SK-N-SH (cell line): ENCODE measurements around the gene KIF12. TPM values are rescaled to one million over a fixed set of nuclear protein-coding genes. Genes with fewer than 3 reads are reported as not detected.

Source experiments
- CTCF ChIA-PET: fragments of 300-600, 350-600 bp; formaldehyde crosslinking; extraction: SDS; loops from one replicate; lab custom pipeline; 2021; lab: Yijun Ruan, JAX
- POLR2A ChIA-PET: fragments of 350-600 bp; sonication (Branson Sonifier 250); formaldehyde crosslinking; extraction: SDS; loops from one replicate; lab custom pipeline; 2020; ENCODE audit warnings: antibody characterized with exemption, inconsistent platforms; lab: Yijun Ruan, JAX
- DNase-seq: peaks from one replicate; pipeline ENCODE4 v3.0.0; 2012
- H2AFZ ChIP-seq: fragments of 200-600 bp; sonication (generic); 2 replicates; pipeline ENCODE4 v1.8.1; 2016; ENCODE audit warnings: antibody characterized with exemption, mild to moderate bottlenecking, low read depth
- H3F3A ChIP-seq: fragments of 200-600 bp; sonication (generic); replicated peaks from 2 replicates; pipeline ENCODE3; 2016; ENCODE audit warnings: antibody characterized with exemption, mild to moderate bottlenecking; ENCODE audit not compliant: insufficient read depth
- H3K27ac ChIP-seq, 2 experiments: fragments of 200-500 bp in 1 of 2; fragments of 200-600 bp in 1 of 2; sonication (Bioruptor generic) in 1 of 2; sonication (generic), shearing (Covaris generic) in 1 of 2; 2 replicates each; pipeline versions ENCODE4 v1.5.1 to v1.6.1; 2014 to 2016; ENCODE audit warnings: low read depth in 2 of 2, inconsistent platforms in 1 of 2, low read length in 1 of 2, mild to moderate bottlenecking in 1 of 2, mixed read lengths in 1 of 2
- H3K27me3 ChIP-seq: fragments of 200-600 bp; sonication (generic), shearing (Covaris generic); 2 replicates; pipeline ENCODE4 v1.6.1; 2016; ENCODE audit warnings: mixed run types; ENCODE audit not compliant: insufficient read depth
- H3K36me3 ChIP-seq, 2 experiments: fragments of 200-500 bp in 1 of 2; fragments of 200-600 bp in 1 of 2; sonication (Bioruptor generic) in 1 of 2; sonication (generic) in 1 of 2; replicated peaks in 1 of 2; 2 replicates each; pipeline versions ENCODE3 to v1.5.1; 2014 to 2016; ENCODE audit warnings: low read length in 1 of 2, mild to moderate bottlenecking in 1 of 2; ENCODE audit not compliant: insufficient read depth in 2 of 2, control insufficient read depth in 1 of 2
- H3K4me1 ChIP-seq, 2 experiments: fragments of 200-500 bp in 1 of 2; fragments of 200-600 bp in 1 of 2; sonication (Bioruptor generic) in 1 of 2; sonication (generic), shearing (Covaris generic) in 1 of 2; 2 replicates each; pipeline versions ENCODE4 v1.5.1 to v1.6.1; 2014 to 2016; ENCODE audit warnings: low read depth in 1 of 2, low read length in 1 of 2, mixed run types in 1 of 2; ENCODE audit not compliant: insufficient read depth in 2 of 2, control insufficient read depth in 1 of 2
- H3K4me2 ChIP-seq: fragments of 200-600 bp; sonication (generic), shearing (Covaris generic); 2 replicates; pipeline ENCODE4 v1.6.1; 2017; ENCODE audit warnings: mixed run types
- H3K4me3 ChIP-seq, 2 experiments: fragments of 200-500 bp in 1 of 2; fragments of 200-600 bp in 1 of 2; sonication (Bioruptor generic) in 1 of 2; sonication (generic), shearing (Covaris generic) in 1 of 2; 2 replicates each; pipeline versions ENCODE4 v1.5.1 to v1.8.1; 2014 to 2016; ENCODE audit warnings: low read depth in 2 of 2, inconsistent platforms in 1 of 2, low read length in 1 of 2, mild to moderate bottlenecking in 1 of 2, mixed read lengths in 1 of 2, moderate library complexity in 1 of 2
- H3K79me2 ChIP-seq: fragments of 200-600 bp; sonication (generic); 2 replicates; pipeline ENCODE4 v1.8.1; 2017; ENCODE audit warnings: mild to moderate bottlenecking; ENCODE audit not compliant: insufficient read depth
- H3K9ac ChIP-seq: fragments of 200-600 bp; sonication (generic); 2 replicates; pipeline ENCODE4 v1.6.1; 2017; ENCODE audit warnings: mixed run types
- H3K9me2 ChIP-seq: fragments of 200-600 bp; sonication (generic); 2 replicates; pipeline ENCODE4 v1.6.1; 2017; ENCODE audit warnings: mixed run types
- H3K9me3 ChIP-seq: fragments of 200-600 bp; sonication (generic); 2 replicates; pipeline ENCODE4 v1.6.1; 2017; ENCODE audit warnings: mixed run types, mild to moderate bottlenecking, moderate library complexity
- H4K20me1 ChIP-seq: fragments of 200-600 bp; sonication (generic); 2 replicates; pipeline ENCODE4 v1.6.1; 2017; ENCODE audit warnings: mild to moderate bottlenecking, mixed run types; ENCODE audit not compliant: insufficient read depth
- CHD2 ChIP-seq: fragments of 150-350 bp; IDR thresholded peaks from 2 replicates; pipeline ENCODE4 v1.6.1; 2018; ENCODE audit warnings: low read length; ENCODE audit not compliant: partially characterized antibody
- ELF1 ChIP-seq: IDR thresholded peaks from 2 replicates; pipeline ENCODE4 v1.4.0; 2012
- EP300 ChIP-seq, 2 experiments: IDR thresholded peaks; 2 replicates each; pipeline versions ENCODE4 v1.4.0 to v1.6.1; 2012; ENCODE audit warnings: borderline replicate concordance in 1 of 2, low read depth in 1 of 2, low read length in 1 of 2
- EZH2phosphoT487 ChIP-seq: fragments of 200-600 bp; sonication (generic); IDR thresholded peaks from 2 replicates; pipeline ENCODE4 v1.6.1; 2017; ENCODE audit warnings: low read depth, mixed run types, mild to moderate bottlenecking, antibody characterized with exemption, moderate library complexity, borderline replicate concordance
- FOSL2 ChIP-seq: IDR thresholded peaks from 2 replicates; pipeline ENCODE4 v1.4.0; 2012; ENCODE audit warnings: low read depth, mild to moderate bottlenecking, moderate library complexity, borderline replicate concordance
- GABPA ChIP-seq: IDR thresholded peaks from 2 replicates; pipeline ENCODE4 v1.4.0; 2012; ENCODE audit warnings: low read depth, mild to moderate bottlenecking
- GATA2 ChIP-seq: sonication (generic); formaldehyde crosslinking; IDR thresholded peaks from 2 replicates; pipeline ENCODE4 v1.5.0; 2020; ENCODE audit warnings: mild to moderate bottlenecking, missing genetic modification reagents
- IRF3 ChIP-seq: fragments of 150-350 bp; IDR thresholded peaks from 2 replicates; pipeline ENCODE4 v1.6.1; 2016; ENCODE audit warnings: mild to moderate bottlenecking, low read depth, low read length
- MAX ChIP-seq: IDR thresholded peaks from 2 replicates; pipeline ENCODE4 v1.4.0; 2012; ENCODE audit warnings: low read depth
- NFIC ChIP-seq: IDR thresholded peaks from 2 replicates; pipeline ENCODE4 v1.4.0; 2012; ENCODE audit warnings: borderline replicate concordance
- NRF1 ChIP-seq: IDR thresholded peaks from 2 replicates; pipeline ENCODE4 v1.6.1; 2012; ENCODE audit warnings: low read depth, mild to moderate bottlenecking, low read length
- RCOR1 ChIP-seq: fragments of 150-350 bp; IDR thresholded peaks from 2 replicates; pipeline ENCODE4 v1.6.1; 2017; ENCODE audit warnings: antibody characterized with exemption, low read length
- RFX5 ChIP-seq: IDR thresholded peaks from 2 replicates; pipeline ENCODE4 v1.6.1; 2012; ENCODE audit warnings: mild to moderate bottlenecking, improper control_type of control experiment, low read length
- SIN3A ChIP-seq: IDR thresholded peaks from 2 replicates; pipeline ENCODE4 v1.6.1; 2012; ENCODE audit warnings: low read depth, mild to moderate bottlenecking, low read length, moderate library complexity, borderline replicate concordance
- TEAD4 ChIP-seq: IDR thresholded peaks from 2 replicates; pipeline ENCODE4 v1.4.0; 2012; ENCODE audit warnings: mild to moderate bottlenecking, borderline replicate concordance; ENCODE audit not compliant: insufficient read depth
- USF1 ChIP-seq: IDR thresholded peaks from 2 replicates; pipeline ENCODE4 v1.4.0; 2012; ENCODE audit warnings: low read depth, borderline replicate concordance
- YY1 ChIP-seq: IDR thresholded peaks from 2 replicates; pipeline ENCODE4 v1.4.0; 2012; ENCODE audit warnings: low read depth, mild to moderate bottlenecking
- WGBS: methylation state at CpG from one replicate; pipeline ENCODE4 v1.1.6; 2017; ENCODE audit warnings: low lambda C conversion rate; 5-methylcytosine and 5-hydroxymethylcytosine counted together
- polyA plus RNA-seq, 3 experiments: library from polyadenylated mRNA; depleted of rRNA; stranded (reverse); fragments of >200 nt; gene quantifications; 2 replicates each; pipeline ENCODE4 v1.2.3, GENCODE V29; 2012
- TF ChIP-seq, protein P1 (sequence below): IDR thresholded peaks from 2 replicates; pipeline ENCODE4 v1.6.1; 2012; ENCODE audit warnings: mild to moderate bottlenecking, low read depth, low read length, moderate library complexity
- TF ChIP-seq, protein P2 (sequence below): IDR thresholded peaks from 2 replicates; pipeline ENCODE4 v1.4.0; 2012; ENCODE audit warnings: low read depth, borderline replicate concordance

Gene KIF12
- polyA plus RNA-seq, 1 of the 3 experiments (the other 2 are of a cell fraction), result 0.35 TPM

DNA sequence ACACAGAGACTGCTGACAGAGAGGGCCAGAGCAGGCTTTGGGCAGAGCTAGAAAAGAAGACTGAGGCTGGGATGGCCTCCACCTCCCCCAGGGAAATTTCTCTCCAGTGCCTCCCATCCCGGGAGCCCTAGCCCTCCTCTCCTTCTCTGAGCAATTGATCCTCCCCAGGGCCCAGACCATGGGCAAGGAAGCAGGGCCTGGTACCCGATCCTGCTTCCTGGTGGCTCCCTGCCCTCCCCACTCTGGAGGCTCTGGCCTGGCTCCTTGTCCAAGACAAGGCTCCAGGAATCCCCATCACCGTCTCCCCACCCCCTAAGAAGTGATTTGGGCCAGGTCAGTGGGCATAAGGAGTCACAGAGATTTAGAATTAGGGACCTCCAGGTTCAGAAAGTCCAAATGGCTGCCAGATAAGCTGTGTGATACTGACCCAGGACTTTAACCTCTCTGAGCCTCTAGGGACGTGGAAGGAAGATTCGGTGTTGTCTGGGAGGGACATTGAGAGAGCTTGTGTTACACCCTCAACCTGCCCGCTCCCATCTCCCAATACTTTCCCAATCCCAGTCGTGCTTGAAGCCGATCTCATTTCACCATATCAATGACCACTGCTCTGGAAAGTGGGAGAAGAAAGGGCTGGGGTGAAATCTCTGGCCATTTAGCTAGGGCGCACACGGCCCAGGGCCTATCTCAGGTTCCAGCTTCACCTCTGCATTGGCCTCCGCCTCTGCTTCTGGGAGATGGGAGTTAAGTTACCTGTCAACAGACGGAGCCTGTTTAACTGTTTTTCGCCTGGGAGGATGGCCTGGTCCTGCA is 25.8 kb upstream of the KIF12 start:
- Histone ChIP-seq H3K9ac (no peak overlapping the region), H3K9me3 (no peaks in the 10 kb centered on the region), H3K36me3 (no peaks in the 10 kb centered on the region), H3K79me2 (no peaks in the 10 kb centered on the region), H3F3A (no peaks in the 10 kb centered on the region), H2AFZ (no peak overlapping the region), H3K9me2 (no peaks in the 10 kb centered on the region), H3K4me1 (no peaks in the 10 kb centered on the region; a peak in 1 of 4 replicates), H3K27me3 (peaks cover 12% of the 10 kb centered on the region; the same call in 1 of the 2 replicates), H4K20me1 (no peaks in the 10 kb centered on the region), H3K4me2 (no peak overlapping the region), H3K4me3 (no peak overlapping the region), H3K27ac (no peak overlapping the region)
- WGBS, result 77% methylated on average over 13 of the region's 13 CpGs
- TF ChIP-seq CHD2 (no peak), MAX (no peak), IRF3 (no peak), NRF1 (no peak), YY1 (no peak), EP300 (IDR thresholded peaks at IDR 0.05; ENCODE audit: borderline replicate concordance in 1 of 2, low read depth in 1 of 2, low read length in 1 of 2) (no peak)
- POLR2A ChIA-PET, result no interaction called here
- no peak for DNase-seq
- CTCF ChIA-PET, result interaction anchor here (0.8 to 4.8 kb wide), 3 partner anchors 18 to 166 kb away, joined by 4 to 28 read pairs (median 5); no protein-coding TSS in a partner anchor

DNA sequence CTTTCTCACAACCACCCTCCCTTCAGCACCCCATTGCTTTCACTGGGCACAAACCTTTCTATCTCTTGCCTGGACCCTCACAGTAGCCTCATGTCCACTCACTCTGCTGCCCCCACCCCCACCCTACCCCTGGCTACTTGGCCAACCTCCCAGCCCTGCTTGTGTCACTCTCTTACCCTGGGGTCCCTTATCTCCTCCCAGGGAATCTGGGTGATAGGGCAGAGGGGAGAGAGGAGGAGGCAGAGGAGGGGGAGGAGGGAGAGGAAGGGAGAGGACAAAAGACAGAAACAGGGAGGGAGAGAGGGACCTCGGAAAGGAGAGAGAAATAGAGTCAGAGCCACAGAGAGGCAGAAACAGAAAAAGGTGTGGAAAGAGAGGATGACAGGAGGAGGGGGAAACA is 25.0 kb upstream of the KIF12 start:
- WGBS, result 48% methylated on average over 1 of the region's 1 CpG
- Histone ChIP-seq H3K9me2 (no peaks in the 10 kb centered on the region), H3K27me3 (peaks cover 6% of the 10 kb centered on the region; the same call in 1 of the 2 replicates), H3K9me3 (no peaks in the 10 kb centered on the region), H3K27ac (no peak overlapping the region), H3K36me3 (no peaks in the 10 kb centered on the region), H3K79me2 (no peaks in the 10 kb centered on the region), H3F3A (no peaks in the 10 kb centered on the region), H3K4me1 (no peaks in the 10 kb centered on the region; a peak in 1 of 4 replicates), H3K4me2 (no peak overlapping the region), H3K9ac (no peak overlapping the region), H3K4me3 (no peak overlapping the region), H4K20me1 (no peaks in the 10 kb centered on the region), H2AFZ (no peak overlapping the region)
- POLR2A ChIA-PET, result no interaction called here
- DNase-seq, result peak; percentile 54
- CTCF ChIA-PET, result interaction anchor here (1.8 to 4.8 kb wide), 2 partner anchors 17 to 167 kb away, joined by 5 to 28 read pairs; no protein-coding TSS in a partner anchor
- TF ChIP-seq TEAD4 (no peak), USF1 (no peak), EZH2phosphoT487 (no peak), RFX5 (no peak), GATA2 (no peak), YY1 (no peak), FOSL2 (no peak), GABPA (no peak), RCOR1 (no peak), SIN3A (no peak), ELF1 (no peak), NFIC (no peak)
- TF ChIP-seq, protein P1, sequence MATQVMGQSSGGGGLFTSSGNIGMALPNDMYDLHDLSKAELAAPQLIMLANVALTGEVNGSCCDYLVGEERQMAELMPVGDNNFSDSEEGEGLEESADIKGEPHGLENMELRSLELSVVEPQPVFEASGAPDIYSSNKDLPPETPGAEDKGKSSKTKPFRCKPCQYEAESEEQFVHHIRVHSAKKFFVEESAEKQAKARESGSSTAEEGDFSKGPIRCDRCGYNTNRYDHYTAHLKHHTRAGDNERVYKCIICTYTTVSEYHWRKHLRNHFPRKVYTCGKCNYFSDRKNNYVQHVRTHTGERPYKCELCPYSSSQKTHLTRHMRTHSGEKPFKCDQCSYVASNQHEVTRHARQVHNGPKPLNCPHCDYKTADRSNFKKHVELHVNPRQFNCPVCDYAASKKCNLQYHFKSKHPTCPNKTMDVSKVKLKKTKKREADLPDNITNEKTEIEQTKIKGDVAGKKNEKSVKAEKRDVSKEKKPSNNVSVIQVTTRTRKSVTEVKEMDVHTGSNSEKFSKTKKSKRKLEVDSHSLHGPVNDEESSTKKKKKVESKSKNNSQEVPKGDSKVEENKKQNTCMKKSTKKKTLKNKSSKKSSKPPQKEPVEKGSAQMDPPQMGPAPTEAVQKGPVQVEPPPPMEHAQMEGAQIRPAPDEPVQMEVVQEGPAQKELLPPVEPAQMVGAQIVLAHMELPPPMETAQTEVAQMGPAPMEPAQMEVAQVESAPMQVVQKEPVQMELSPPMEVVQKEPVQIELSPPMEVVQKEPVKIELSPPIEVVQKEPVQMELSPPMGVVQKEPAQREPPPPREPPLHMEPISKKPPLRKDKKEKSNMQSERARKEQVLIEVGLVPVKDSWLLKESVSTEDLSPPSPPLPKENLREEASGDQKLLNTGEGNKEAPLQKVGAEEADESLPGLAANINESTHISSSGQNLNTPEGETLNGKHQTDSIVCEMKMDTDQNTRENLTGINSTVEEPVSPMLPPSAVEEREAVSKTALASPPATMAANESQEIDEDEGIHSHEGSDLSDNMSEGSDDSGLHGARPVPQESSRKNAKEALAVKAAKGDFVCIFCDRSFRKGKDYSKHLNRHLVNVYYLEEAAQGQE, result no peak
- TF ChIP-seq, protein P2, sequence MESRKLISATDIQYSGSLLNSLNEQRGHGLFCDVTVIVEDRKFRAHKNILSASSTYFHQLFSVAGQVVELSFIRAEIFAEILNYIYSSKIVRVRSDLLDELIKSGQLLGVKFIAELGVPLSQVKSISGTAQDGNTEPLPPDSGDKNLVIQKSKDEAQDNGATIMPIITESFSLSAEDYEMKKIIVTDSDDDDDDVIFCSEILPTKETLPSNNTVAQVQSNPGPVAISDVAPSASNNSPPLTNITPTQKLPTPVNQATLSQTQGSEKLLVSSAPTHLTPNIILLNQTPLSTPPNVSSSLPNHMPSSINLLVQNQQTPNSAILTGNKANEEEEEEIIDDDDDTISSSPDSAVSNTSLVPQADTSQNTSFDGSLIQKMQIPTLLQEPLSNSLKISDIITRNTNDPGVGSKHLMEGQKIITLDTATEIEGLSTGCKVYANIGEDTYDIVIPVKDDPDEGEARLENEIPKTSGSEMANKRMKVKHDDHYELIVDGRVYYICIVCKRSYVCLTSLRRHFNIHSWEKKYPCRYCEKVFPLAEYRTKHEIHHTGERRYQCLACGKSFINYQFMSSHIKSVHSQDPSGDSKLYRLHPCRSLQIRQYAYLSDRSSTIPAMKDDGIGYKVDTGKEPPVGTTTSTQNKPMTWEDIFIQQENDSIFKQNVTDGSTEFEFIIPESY, result no peak
